ENCODE data around the gene RAPGEF3. TPM values are rescaled to one million over a fixed set of nuclear protein-coding genes. Genes with fewer than 3 reads are reported as not detected.

RAPGEF3 gene
- total and polyA plus RNA-seq, 4 donors: 1.3 to 4.3 (median 1.4) TPM

DNA sequence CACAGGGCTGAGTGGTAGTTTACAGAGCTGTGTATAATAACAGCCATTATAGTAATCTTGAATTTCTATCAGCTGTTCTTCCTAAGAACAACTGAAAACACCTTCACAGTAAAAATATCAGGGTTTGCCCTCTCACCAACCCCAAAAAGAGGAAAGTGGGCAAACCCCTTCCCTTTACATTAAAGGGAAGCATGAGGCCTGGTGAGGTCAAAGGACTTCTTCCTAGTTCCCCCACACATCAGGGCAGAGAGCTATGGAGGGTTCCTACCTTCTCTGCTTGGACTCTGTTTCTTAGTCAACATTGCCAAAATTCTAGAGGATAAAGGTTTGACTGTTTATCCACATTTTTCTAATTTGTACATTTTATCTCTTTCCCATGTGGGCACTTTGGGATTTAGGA lies 48.4 kb downstream of the RAPGEF3 start:
- Histone ChIP-seq H3K27me3 (ENCODE audit: control insufficient read depth in 4 of 4, insufficient read depth in 4 of 4, low read length in 3 of 4) (no peaks in the 10 kb centered on the region), H3K9me3 (ENCODE audit: control insufficient read depth in 4 of 4, low read length in 3 of 4) (no peaks in the 10 kb centered on the region), H3K36me3 (ENCODE audit: control insufficient read depth in 4 of 4, insufficient read depth in 3 of 4, low read depth in 1 of 4, low read length in 3 of 4) (no peaks in the 10 kb centered on the region), H3K4me1 (ENCODE audit: control insufficient read depth in 4 of 4, insufficient read depth in 4 of 4, low read length in 3 of 4) (peaks cover 0 to 17% (median 13%) of the 10 kb centered on the region in 4 donors), H3K27ac (ENCODE audit: low read depth in 1 of 2, low read length in 2 of 2) (no peak overlapping the region), H3K4me3 (ENCODE audit: low read depth in 1 of 3, low read length in 3 of 3) (no peak overlapping the region), H3K9ac (ENCODE audit: low read depth in 1 of 2, low read length in 2 of 2) (no peak overlapping the region)
- no peak for DNase-seq (ENCODE audit: low spot score)
- TF ChIP-seq RXRA (IDR thresholded peaks at IDR 0.05) (no peak), JUND (IDR thresholded peaks at IDR 0.05) (no peak), HNF4G (IDR thresholded peaks at IDR 0.05) (no peak), YY1 (IDR thresholded peaks at IDR 0.05) (no peak), SP1 (IDR thresholded peaks at IDR 0.05) (no peak), RAD21 (IDR thresholded peaks at IDR 0.05) (no peak), FOXA2 (IDR thresholded peaks at IDR 0.05) (no peak)
- TF ChIP-seq, protein P1, sequence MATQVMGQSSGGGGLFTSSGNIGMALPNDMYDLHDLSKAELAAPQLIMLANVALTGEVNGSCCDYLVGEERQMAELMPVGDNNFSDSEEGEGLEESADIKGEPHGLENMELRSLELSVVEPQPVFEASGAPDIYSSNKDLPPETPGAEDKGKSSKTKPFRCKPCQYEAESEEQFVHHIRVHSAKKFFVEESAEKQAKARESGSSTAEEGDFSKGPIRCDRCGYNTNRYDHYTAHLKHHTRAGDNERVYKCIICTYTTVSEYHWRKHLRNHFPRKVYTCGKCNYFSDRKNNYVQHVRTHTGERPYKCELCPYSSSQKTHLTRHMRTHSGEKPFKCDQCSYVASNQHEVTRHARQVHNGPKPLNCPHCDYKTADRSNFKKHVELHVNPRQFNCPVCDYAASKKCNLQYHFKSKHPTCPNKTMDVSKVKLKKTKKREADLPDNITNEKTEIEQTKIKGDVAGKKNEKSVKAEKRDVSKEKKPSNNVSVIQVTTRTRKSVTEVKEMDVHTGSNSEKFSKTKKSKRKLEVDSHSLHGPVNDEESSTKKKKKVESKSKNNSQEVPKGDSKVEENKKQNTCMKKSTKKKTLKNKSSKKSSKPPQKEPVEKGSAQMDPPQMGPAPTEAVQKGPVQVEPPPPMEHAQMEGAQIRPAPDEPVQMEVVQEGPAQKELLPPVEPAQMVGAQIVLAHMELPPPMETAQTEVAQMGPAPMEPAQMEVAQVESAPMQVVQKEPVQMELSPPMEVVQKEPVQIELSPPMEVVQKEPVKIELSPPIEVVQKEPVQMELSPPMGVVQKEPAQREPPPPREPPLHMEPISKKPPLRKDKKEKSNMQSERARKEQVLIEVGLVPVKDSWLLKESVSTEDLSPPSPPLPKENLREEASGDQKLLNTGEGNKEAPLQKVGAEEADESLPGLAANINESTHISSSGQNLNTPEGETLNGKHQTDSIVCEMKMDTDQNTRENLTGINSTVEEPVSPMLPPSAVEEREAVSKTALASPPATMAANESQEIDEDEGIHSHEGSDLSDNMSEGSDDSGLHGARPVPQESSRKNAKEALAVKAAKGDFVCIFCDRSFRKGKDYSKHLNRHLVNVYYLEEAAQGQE (IDR thresholded peaks at IDR 0.05): no peak

- H3K36me3 ChIP-seq (ENCODE audit: control insufficient read depth in 4 of 4, insufficient read depth in 3 of 4, low read depth in 1 of 4, low read length in 3 of 4): no peaks in the 10 kb centered on the region
Measured at GRCh38 chr12:47709671-47710070, 49.0 kb downstream of the RAPGEF3 start.

More at GRCh38 chr12:47709671-47710070, 49.0 kb downstream of the RAPGEF3 start:
- peaks cover 0 to 18% (median 15%) of the 10 kb centered on the region in 4 donors for H3K4me1 ChIP-seq (ENCODE audit: control insufficient read depth in 4 of 4, insufficient read depth in 4 of 4, low read length in 3 of 4)
- DNase-seq (ENCODE audit: low spot score): no peak
- WGBS: 89% methylated on average over 2 of the region's 2 CpGs
- H3K27ac ChIP-seq (ENCODE audit: low read depth in 1 of 2, low read length in 2 of 2): no peak overlapping the region
- no peak overlapping the region for H3K4me3 ChIP-seq (ENCODE audit: low read depth in 1 of 3, low read length in 3 of 3)
- no peak overlapping the region for H3K9ac ChIP-seq (ENCODE audit: low read depth in 1 of 2, low read length in 2 of 2)
- H3K9me3 ChIP-seq (ENCODE audit: control insufficient read depth in 4 of 4, low read length in 3 of 4): no peaks in the 10 kb centered on the region
- H3K27me3 ChIP-seq (ENCODE audit: control insufficient read depth in 4 of 4, insufficient read depth in 4 of 4, low read length in 3 of 4): no peaks in the 10 kb centered on the region
- TF ChIP-seq NR2F2 (IDR thresholded peaks at IDR 0.05) (no peak), JUND (IDR thresholded peaks at IDR 0.05) (no peak), RXRA (IDR thresholded peaks at IDR 0.05) (no peak), HNF4G (IDR thresholded peaks at IDR 0.05) (no peak), FOXA2 (IDR thresholded peaks at IDR 0.05) (no peak), YY1 (IDR thresholded peaks at IDR 0.05) (no peak), GABPA (IDR thresholded peaks at IDR 0.05 in 1 of 2, conservative IDR thresholded peaks at IDR 0.05 in 1 of 2) (no peak), CTCF (IDR thresholded peaks at IDR 0.05; ENCODE audit: low read depth, low read length, missing input control) (no peak), RAD21 (IDR thresholded peaks at IDR 0.05) (no peak), SP1 (IDR thresholded peaks at IDR 0.05) (no peak), ZBTB33 (IDR thresholded peaks at IDR 0.05) (no peak)
- TF ChIP-seq, protein P1 (IDR thresholded peaks at IDR 0.05): no peak
